Islet precursor cell (in vitro differentiated cells): Measurements from ENCODE around the gene C3orf22.
A peak's percentile ranks its signal among the peaks of the same experiment; 100 is the strongest.
"Not testable (repeated sequence)": the region's sequence is repeated elsewhere in the genome, so short reads cannot be mapped to it uniquely, and the experiment has no call there.

Source experiments
- DNase-seq: peaks from one replicate; pipeline ENCODE4 v3.0.0-alpha.2; 2018

C3orf22 gene, protein sequence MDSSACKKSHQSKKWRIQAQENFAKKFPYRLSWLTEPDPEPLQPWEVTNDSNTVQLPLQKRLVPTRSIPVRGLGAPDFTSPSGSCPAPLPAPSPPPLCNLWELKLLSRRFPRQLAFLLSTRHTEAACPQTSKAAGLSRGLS

DNA sequence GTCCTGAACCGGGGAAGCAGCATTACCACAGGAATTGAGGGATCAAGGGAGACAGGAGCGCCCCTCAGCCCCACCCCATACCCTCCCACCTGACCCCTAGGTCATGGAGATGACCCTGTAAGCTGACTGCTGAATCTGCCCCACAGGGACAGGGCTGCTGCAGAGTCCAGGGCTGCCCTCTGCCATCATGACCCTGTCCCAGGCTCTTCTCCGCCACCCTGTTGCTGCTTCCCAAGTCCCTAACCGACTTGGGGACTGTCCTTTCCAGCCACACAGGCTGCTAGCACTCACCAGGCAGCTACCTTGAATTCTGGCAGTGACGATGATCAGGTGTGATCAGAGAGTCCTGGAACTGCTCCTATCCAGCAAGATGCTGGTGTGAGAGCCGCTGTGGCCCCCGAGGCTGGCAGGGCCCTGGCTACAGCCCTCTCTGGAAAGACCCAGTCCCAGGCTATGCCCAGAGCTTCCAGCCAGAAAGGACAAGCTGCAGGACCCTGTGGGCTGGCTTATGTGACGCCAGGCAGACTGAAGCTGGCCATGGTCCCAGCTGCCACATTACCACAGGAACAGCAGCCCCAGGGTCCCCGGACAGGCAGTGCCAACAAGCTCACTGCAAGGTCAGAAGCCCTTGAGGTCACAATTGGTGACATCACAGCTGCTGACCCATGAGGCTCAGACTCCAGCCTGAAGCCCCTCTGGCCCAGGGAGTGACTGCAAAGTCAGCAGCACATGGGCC is at the start of gene C3orf22:
C3orf22 (minus strand) TSS at position 597 of the 736 bp plus-strand sequence. CDS start 5,542 bp downstream, outside the sequence.
- DNase-seq = peak; percentile 48

DNA sequence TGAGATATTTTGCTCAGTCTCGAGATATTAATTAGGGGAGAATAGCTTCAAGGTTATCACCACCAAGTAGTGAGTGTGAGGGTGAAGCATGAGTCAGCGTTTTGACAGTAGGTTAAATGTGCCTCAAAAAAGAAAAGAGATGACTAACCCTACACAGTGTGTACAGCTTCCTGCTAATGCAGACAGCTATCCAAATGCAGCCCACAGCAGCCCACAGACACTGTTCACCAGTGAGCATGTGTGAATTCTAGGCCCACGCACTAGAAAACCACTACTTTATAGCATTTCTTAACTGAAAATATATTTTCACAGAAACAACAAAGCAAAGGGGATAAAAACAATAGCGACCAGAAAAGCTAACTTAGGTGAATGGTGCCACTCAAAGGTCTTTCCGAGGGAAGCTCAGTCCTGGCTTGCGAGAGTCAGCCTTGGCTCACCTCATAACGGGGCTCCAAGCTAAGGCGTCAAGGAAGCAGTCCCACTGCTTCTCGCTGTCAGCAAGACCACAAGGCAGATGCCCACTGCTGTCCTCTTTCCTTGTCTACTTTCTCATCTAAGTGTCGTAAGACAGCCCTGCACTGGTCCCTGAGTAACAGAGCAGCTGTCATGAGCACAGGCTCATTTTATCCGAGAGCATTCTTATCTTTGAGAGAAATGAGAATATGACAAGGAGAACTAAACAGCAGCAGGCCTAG is 48.6 kb upstream of the C3orf22 start:
- DNase-seq = no peak

DNA sequence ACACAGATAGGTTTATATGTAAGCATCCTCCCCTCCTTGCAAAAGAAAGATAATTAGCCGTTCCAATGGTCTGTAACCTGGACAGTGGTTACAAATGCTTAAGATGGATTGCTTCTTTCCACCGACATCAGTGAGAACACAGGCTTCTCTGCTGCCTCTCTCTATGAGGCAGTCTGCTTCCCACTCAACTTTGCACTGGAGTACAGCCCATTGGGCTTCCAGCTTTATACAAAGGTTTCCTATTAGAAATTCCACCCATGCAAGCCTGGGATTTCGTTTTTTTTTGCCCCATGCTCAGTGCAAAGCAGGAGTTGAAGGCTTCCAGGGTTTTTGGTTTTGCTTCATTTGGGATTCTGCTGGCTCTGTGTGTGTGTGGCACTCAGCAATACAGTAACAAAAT is 47.3 kb upstream of the C3orf22 start:
- no peak for DNase-seq

DNA sequence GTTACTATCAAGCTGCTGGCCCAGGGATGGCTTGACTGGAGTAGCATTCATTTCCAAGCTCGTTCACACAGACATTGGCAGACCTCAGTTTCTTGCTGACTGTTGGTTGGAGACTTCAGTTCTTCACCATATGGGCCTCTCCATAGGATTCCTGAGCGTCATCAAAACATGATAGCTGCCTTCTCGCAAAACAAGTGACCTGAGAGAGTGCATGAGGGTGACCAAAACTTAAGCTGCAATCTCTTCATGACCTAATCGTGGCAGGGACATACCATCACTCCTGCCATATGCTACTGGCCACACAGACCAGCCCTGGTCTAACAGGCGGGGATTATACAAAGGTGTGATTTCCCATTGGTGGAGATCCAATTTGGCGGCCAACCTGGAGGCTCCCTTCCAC is 46.0 kb upstream of the C3orf22 start:
- no peak for DNase-seq

DNA sequence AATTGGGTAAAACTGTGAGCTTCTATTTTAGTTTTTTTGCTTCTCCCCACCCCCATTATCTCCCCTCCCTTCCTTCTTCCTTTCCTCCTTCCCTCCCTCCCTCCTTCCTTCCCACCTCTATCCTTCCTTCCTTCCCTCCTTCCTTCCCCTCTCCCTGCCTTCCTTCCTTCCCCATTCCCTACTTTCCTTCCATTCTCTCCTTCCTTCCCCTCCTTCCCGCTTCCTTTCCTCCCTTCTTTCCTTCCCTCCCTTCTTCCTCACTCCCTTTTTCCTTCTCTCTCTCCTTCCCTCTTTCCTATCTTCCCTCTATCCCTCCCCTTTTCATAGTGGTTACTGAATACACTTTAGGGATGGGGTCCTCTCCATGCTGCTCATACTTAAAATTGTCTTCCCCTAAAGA is 40.4 kb upstream of the C3orf22 start:
- DNase-seq = no peak

DNA sequence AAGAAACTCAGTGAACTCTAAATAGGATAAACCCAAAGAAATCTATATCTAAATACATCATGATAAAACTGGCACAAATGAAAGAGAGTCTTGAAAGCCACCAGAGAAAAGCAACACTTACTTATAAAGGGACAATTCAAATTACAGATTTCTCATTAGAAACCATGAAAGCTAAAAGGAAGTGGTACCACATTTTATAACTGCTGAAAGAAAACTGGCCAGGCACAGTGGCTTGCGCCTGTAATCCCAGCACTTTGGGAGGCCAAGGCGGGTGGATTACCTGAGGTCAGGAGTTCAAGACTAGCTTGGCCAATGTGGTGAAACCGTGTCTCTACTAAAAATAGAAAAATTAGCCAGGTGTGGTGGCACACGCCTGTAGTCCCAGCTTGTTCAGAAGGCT is 36.7 kb upstream of the C3orf22 start:
- DNase-seq = not testable (repeated sequence)

DNA sequence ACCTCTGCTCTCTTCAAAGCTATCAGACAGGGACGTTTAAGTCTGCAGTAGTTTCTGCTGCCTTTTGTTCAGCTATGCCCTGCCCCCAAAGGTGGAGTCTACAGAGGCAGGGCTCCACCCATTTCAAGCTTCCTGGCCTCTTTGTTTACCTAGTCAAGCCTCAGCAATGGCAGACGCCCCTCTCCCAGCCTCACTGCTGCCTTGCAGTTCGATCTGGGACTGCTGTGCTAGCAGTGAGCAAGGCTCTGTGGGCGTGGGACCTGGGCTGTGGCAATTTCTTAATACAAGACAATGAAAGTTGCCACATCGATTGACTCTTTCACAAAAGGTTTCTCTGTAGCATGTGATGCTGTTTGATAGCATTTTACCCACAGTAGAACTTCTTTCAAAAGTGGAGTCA is 32.8 kb upstream of the C3orf22 start:
- not testable (repeated sequence) for DNase-seq

DNA sequence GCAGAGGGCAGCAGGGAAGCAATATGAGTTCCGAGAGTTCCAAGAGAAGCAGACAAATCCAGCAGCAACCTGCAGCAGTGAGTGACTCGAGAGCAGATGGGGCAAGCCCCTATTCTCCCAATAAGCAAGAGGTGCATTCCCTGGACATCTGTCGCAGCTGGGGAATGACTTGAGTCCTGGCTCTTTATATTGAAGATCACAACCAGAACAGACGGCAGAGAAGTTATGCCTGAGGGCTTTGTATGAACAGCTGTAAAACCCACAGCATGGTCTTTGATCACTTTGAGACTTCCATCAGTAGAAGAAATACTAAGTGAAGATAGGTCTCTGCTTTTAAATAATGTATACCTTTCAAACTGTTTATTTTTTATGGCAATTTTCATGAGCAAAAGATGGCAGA is 23.6 kb upstream of the C3orf22 start:
- no peak for DNase-seq

DNA sequence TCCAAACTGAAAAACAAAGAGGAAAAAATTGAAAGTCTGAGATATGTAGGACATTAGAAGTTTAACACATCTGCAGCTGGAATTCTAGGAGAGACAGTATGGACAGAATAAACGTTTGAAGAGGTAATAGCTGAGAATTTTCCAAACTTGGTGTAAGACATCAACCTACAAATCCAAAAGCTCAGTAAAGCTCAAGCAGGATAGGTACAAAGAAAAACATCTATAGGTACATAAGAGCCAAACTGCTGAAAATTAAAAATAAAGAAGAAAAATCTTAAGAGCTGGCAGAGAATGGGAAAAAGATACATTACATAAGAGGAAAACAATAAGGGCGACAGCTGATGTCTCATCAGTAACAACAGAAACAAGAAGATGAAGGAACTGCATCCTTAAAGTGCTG is 22.8 kb upstream of the C3orf22 start:
- no peak for DNase-seq

DNA sequence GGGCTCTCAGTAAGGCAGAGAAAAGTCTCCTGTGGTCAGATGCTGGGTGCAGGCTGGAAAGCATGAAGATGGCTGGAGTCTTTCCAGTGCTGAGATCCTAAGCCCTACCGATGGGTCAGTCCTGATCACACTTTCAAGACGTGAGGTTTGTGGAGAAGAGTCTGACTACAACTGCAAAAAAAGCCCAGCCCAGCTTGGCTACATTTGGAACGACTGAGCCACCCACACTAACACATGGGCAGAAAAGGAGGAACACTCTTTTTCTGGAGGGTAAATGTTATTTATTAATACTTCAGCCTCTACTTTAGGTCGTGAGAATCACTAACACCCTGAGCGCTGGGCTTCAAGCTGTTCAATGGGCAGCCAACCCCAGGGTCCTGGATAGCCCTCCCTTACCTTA is 22.0 kb upstream of the C3orf22 start:
- DNase-seq = no peak

DNA sequence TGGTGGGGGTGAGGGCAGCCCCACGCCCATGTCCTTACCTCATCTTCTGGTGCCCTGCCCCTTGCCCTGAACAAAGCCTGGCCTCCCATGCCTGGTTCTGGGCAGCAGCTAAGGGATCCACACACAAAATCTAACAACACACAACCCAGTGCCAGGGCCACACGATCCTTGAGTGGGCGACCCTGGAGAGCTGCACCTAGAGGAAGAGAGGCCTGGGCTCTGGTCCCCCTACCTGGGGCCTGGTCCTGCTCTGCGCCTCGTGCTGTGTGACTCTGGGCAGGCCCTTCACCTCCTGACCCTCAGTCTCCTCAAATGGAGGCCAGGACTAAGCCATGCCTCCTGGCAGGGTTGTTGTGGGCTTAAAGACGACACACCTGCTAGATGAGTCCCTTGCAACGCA is 20.0 kb upstream of the C3orf22 start:
- no peak for DNase-seq

DNA sequence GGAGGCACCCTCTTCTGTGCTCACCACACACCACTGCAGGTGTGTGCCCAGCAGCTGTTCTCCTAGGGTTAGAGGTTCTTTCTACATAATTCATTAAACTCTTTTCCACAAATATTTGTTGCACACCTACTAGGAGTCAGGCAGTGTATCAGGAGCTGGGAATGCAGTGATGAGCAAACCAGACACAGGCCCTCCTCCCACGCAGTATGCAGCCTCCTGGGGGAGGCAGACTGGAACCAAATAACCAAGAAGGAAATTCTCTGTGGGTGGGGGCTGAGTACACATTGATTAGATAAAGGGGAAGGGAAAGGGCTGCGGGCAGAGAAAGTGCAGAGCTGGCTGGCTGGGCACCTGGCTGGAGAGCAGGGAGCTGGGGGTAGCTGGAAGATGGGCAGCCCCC is 18.5 kb upstream of the C3orf22 start:
- DNase-seq = no peak

DNA sequence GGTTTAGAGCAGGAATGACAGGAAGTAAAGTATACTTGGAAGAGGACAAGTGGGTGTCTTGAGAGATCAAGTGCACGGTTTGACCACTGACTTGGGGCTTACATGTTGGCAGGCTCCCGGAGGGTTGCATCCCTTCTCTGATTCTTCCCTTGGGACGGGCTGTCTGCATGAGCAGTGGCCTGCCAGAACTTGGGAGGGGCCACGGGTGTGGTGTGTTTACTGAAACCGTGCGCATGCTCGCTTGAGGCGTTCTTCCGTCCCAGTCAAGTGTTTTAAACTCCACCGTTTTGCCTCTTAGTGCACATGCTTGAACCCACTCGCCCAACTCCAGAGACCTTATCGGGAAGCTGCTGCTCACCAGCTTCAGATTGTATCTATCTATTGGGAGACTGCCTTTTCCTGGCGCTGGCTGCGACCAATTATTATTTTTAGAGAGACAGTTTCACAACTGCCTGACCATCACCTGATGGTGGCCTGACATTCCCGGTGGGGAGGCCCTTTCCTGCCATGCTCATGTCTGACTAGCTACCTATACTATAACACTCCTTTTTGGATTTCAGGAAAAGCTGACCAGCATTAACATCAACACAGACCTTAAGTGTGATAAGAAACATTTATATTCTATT is 14.9 kb upstream of the C3orf22 start:
- no peak for DNase-seq

DNA sequence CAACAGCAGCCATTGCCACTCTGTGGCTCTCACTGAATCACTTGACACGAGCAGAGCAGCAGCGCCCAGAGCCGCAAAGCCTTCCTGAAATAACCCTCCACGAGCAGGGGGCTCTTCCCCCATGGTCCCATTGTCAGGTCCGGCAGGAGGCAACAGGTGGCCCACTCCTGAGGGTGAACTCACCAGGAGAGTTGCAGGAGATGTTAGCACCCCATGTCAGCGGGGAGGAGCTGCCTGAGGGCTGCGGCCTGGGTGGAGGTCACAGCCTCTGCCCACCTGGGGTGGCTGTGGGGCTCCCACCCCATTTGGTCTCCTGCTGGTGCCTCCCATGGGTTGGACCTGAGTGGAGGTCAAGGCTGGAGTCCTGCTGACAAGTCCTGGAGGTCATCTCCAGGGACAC is 12.3 kb upstream of the C3orf22 start:
- no peak for DNase-seq

DNA sequence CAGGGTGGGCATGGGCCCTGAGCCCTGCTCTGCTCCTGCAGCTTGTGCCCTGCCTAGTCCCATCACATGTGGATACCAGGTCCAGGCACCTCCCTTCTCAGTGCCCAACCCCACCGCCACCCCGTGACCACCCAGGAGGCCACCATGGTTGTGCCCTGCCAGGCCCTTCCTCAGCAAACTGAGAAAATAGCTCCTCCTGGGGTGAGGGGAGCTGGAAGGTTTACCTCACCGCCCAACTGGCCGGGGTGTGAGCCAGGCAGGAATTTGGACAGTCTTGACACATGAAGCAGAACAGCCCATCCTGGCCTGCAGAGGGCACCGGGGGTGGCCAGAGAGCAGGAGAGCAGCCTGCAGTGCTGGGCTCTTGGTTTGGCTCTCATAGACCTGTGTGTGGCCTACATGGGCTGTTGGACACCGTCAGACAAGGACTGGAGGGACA is 11.4 kb upstream of the C3orf22 start:
- no peak for DNase-seq

DNA sequence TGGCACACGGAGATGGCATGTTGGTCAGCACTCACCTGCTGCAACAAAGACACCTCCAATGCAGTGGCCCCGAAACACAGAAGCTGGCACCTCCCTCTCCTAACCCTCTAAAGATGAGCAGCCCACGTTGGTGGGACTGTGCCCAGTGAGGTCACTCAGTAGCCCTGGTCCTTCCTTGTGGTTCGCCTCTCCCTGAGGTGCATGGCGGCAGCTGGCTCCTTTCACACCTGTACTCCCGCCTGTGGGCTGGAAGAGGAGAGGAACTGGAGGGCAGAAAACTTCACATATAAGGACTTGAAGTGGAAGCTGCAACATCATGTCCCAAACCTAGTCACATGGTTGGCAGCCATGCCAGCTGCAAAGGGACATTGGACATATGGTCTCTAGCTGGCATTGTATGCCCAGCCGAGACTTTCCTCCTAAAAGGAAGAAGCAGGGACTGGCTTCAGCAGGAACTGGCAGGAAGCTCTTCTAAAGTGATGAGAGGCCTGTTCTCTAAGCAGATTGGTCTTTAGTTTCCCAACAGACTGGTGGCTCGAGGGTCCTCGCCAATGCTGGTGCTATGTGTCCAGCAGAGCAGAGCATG is 10.8 kb upstream of the C3orf22 start:
- no peak for DNase-seq

DNA sequence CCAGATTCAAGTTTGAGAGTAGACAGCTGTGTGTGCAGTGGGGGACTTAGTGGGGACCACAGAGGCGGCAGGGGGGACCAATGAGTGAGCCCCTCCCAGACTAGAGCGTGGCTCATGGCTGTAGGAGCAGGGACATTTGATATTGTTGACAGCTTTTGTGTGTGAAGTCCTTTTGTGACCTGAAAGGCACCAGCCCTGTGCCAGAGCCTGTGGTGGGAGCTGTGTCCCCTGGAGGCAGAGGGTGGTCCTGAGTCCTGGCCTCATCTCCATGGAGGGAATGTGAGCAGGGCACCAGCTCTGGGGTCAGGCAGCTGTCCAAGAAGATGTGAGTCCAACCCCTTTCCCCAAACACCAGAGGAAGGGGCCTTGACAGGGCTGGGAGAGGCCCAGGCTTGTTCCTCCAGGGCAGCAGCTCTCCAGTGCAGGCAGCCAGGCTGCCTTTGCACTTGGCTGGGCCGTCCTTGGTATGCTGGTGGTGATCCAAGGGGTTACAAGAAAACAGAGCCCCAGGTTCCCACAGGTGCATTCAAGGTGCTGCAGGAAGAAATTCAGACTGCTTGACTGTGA is 10.1 kb upstream of the C3orf22 start:
- DNase-seq = no peak

DNA sequence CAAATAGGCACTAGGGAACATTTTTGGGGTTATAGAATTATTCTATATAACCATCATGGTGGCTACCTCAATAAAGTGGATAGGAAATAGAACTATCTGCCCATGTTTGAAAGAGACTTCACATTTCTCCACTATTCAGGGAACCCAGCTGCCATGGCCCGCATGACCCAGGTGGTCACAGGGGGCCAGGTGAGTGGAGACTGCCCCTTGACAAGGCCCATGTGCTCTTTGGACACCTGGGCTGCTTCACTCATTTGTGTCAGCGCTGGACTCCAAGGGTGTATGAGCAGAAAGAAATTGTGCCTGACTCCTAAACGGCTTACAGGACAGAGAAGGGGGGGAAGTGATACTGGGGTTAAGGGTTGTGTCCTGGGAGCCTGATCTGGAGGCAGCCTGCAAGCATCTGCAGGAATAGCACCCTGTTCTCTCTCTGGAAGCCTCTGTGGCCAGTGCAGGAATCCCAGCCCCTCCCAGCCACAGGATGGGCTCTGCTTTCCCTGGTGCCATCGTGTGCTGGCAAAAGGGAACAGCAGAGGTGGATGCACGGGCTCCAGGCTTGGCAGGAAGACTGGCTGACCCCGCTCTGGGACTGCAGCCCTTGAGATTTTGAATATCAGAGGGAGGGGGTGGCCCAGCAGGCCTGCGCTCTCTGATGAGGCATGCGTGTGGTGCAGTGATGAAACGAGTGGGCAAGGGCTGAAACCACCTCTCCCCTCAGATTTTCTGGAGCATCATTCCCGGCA is 9.1 kb upstream of the C3orf22 start:
- peak; percentile 42 for DNase-seq

DNA sequence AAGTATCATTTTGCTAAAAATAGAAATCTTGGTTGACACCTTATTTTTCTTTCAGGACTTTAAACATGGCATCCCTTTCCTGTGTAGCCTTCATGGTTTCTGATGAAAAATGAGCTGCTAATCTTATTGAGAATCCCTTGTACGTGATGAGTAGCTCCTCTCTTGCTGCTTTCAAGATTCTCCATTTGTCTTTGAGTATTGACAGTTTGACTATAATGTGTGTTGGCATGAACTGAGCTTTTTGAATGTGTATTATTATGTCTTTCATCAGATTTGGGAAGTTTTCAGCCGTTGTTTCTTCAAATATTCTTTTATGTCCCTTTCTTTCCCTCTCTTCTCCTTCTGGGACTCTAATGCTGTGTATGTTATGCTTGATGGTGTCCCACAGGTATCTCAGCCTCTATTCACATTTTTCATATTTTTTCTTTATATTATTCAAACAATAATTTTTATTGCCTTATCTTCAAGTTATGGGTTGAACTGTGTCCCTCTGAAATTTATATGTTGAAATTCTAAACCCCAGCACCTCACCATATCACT is 4.1 kb upstream of the C3orf22 start:
- no peak for DNase-seq

DNA sequence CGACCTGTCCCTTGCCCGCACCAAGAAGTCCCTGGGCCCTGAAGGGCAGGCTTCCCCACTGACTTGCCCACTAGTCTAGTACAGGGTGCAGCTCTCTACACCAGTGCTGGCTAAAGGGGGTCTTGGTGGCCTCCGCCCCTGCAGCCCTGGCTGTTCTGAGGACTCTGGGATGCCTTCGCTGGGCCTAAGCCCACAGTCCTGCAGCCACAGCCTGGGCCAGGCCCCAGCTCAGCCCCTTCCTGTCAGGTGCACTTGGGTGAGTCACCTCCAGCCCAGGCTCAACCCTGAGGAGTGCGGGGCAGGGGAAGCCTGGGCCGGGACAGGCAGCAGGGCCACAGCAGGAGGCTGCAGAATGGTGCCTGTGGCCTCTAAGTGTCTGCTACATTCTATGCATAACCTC is 971 bp downstream of the C3orf22 start:
- DNase-seq = peak; percentile 72

DNA sequence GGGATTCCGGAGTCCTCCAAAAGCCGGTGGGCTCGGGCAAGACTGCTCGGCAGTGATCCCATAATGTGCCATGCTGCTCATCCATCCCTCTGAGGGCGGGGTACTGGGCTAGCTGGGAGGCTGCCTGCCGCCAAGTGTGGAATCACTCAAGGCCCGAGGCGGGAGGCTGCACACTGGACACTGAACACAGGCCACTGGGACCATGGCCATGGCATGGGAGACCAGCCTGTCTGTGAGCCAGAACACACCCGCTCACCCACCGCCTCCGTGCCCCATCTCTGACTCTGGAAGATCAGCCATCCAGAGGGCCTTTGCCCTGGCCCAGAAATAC is 1.4 kb downstream of the C3orf22 start:
- peak; percentile 51 for DNase-seq
